HG03558 (cell line): ENCODE results near the gene PPP6R1.

ENCODE experiments used
- ATAC-seq: cut with Tn5 transposase; IDR thresholded peaks from one replicate; pipeline ENCODE4 v1.9.1; 2021; ENCODE audit warnings: moderate number of reproducible peaks; ENCODE audit not compliant: unreplicated experiment; ENCODE audit errors: extremely low read depth

The PPP6R1 gene

GRCh38 chr19:55197528-55197927 lies 61.3 kb downstream of the PPP6R1 start:
- ATAC-seq, result no peak

DNA sequence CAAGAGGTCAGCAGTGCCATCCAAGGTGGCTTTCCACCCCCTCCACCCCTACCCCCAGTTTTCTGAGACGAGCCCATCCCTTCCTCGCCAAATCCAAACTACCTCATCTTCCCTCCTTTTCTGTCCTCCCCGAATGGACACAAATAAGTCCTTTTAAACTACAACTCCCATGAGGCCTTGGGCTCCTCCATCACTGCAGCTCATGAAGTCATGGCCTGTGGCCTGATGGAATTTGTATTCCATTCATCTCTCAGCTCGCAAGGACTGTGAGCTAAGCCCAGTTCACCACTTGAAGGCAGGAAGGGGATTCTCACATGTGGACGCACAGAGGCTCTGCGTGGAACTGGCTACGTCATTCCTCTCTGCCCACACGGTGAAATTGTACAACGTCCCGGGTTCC lies 62.0 kb downstream of the PPP6R1 start:
- ATAC-seq, result no peak

GRCh38 chr19:55193481-55193880 lies 65.3 kb downstream of the PPP6R1 start:
- ATAC-seq, result no peak

DNA sequence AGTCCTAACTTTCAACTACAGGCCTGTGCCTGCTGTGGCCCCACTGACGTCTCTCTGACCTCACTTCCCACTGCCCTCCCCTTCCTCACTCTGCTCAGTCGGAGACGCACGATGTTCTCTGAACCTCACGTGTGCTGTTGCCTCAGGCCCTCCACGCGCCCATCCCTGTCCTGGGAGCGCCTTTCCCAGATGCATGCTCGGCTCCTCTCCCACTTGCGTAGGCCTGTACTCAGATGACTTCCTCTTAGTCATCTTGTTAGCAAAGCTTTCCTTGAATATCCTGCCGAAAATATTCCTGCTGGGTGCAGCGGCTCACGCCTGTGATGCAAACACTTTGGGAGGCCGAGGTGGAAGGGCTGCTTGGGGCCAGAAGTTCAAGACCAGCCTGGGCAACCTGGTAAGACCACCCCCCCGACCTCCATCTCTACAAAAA lies 69.4 kb downstream of the PPP6R1 start:
- ATAC-seq, result no peak

DNA sequence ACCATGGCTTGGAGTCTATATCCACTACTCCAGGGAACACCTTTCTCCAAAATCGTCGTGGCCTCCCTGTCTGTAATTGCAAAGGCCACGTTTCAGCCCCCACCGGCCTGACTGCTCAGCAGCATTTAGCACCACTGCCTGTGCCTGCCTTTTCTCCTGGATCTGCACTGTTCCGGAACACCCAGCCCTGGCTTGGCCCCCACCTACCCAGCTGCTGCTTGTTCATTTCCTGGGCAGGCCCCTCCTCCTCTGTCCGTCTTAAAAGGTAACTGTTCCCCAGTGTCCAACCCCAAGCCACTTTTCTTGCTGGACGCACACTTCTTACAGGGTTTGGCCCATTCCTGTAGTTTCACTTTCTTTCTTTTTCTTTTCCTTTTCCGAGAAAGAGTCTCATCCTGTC lies 70.2 kb downstream of the PPP6R1 start:
- ATAC-seq, result no peak

DNA sequence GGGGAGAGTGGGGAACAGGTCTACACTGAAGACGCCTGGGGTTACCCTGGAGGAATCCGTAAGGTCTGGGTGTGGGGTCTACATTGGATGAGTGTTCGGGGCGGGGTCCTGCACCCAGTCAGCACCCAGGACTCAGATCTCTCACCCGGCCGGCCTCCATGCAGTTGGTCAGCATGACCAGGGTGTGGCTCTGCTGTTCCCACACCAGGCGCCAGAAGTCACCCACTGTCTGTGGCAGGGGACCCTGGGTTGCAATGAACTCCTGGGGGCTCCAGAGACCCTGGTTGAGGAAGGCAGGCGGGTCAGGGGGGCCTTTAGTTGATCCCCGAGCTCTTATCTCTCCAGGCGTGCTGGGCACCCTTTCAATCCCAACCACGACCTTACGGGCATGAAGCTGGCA lies 72.7 kb downstream of the PPP6R1 start:
- no peak for ATAC-seq

GRCh38 chr19:55181740-55182139 lies 77.1 kb downstream of the PPP6R1 start:
- no peak for ATAC-seq
